Astrocyte (in vitro differentiated cells and primary cell): Measurements from ENCODE around the gene USP36. TPM values are rescaled to one million over a fixed set of nuclear protein-coding genes. Genes with fewer than 3 reads are reported as not detected.

Experiments used
- DNase-seq: peaks from one replicate; pipeline ENCODE4 v3.0.0-alpha.2; 2010; ENCODE audit warnings: low read depth
- FAIRE-seq: peaks from 2 replicates; lab custom pipeline; 2011; peaks lifted over from hg19 to GRCh38; lab: Jason Lieb, UNC
- H2AFZ ChIP-seq: 2 replicates; pipeline ENCODE4 v1.6.0; 2012; ENCODE audit warnings: low read depth, low read length, inconsistent platforms
- H3K27ac ChIP-seq: 2 replicates; pipeline ENCODE4 v1.5.1; 2011; ENCODE audit warnings: low read depth, low read length, inconsistent platforms
- H3K27me3 ChIP-seq: 2 replicates; pipeline ENCODE4 v1.6.0; 2011; ENCODE audit warnings: low read length, inconsistent platforms; ENCODE audit not compliant: insufficient read depth
- H3K36me3 ChIP-seq: 2 replicates; pipeline ENCODE4 v1.5.1; 2011; ENCODE audit warnings: low read length, inconsistent platforms; ENCODE audit not compliant: insufficient read depth
- H3K4me1 ChIP-seq: 2 replicates; pipeline ENCODE4 v1.5.1; 2011; ENCODE audit warnings: low read length, inconsistent platforms; ENCODE audit not compliant: insufficient read depth
- H3K4me2 ChIP-seq: 2 replicates; pipeline ENCODE4 v1.6.0; 2012; ENCODE audit warnings: low read length, inconsistent platforms
- H3K4me3 ChIP-seq: 2 replicates; pipeline ENCODE4 v1.5.1; 2011; ENCODE audit warnings: low read depth, mild to moderate bottlenecking, low read length, inconsistent platforms; ENCODE audit not compliant: insufficient read depth
- H3K79me2 ChIP-seq: 2 replicates; pipeline ENCODE4 v1.6.0; 2012; ENCODE audit warnings: mild to moderate bottlenecking, low read length, inconsistent platforms; ENCODE audit not compliant: insufficient read depth
- H3K9ac ChIP-seq: 2 replicates; pipeline ENCODE4 v1.6.0; 2012; ENCODE audit warnings: mild to moderate bottlenecking, low read length, inconsistent platforms
- H3K9me3 ChIP-seq: 2 replicates; pipeline ENCODE4 v1.5.1; 2012; ENCODE audit warnings: low read depth, mild to moderate bottlenecking, low read length, inconsistent platforms; ENCODE audit not compliant: insufficient read depth
- H4K20me1 ChIP-seq: 2 replicates; pipeline ENCODE4 v1.6.0; 2012; ENCODE audit warnings: low read length, inconsistent platforms; ENCODE audit not compliant: insufficient read depth
- H3K27ac Mint-ChIP-seq: one replicate; pipeline ENCODE4 v1.8.0; 2021; ENCODE audit warnings: mild to moderate bottlenecking, mixed read lengths; ENCODE audit not compliant: unreplicated experiment
- H3K27me3 Mint-ChIP-seq: one replicate; pipeline ENCODE4 v1.8.0; 2021; ENCODE audit warnings: low read depth, mixed read lengths; ENCODE audit not compliant: unreplicated experiment
- H3K36me3 Mint-ChIP-seq: one replicate; pipeline ENCODE4 v1.8.0; 2021; ENCODE audit warnings: low read depth, mixed read lengths; ENCODE audit not compliant: unreplicated experiment
- H3K4me1 Mint-ChIP-seq: one replicate; pipeline ENCODE4 v1.8.0; 2021; ENCODE audit warnings: low read depth, mixed read lengths; ENCODE audit not compliant: unreplicated experiment
- H3K4me3 Mint-ChIP-seq: one replicate; pipeline ENCODE4 v1.8.0; 2021; ENCODE audit warnings: mild to moderate bottlenecking, moderate library complexity, mixed read lengths; ENCODE audit not compliant: unreplicated experiment
- H3K9me3 Mint-ChIP-seq: one replicate; pipeline ENCODE4 v1.8.0; 2021; ENCODE audit warnings: mild to moderate bottlenecking, mixed read lengths; ENCODE audit not compliant: unreplicated experiment
- CTCF ChIP-seq: IDR thresholded peaks from 2 replicates; pipeline ENCODE4 v1.5.1; 2011; ENCODE audit warnings: low read depth, mild to moderate bottlenecking, inconsistent platforms, low read length, moderate library complexity; ENCODE audit not compliant: insufficient read depth
- EZH2 ChIP-seq: IDR thresholded peaks from 2 replicates; pipeline ENCODE4 v1.6.1; 2012; ENCODE audit warnings: mild to moderate bottlenecking, low read length, inconsistent platforms; ENCODE audit not compliant: insufficient read depth
- total RNA-seq: library from RNA; stranded (reverse); gene quantifications from 2 replicates; pipeline ENCODE4 v1.2.1, GENCODE V29; 2021

Gene USP36
- total RNA-seq, 1 donor from 2014 or later: 51.0 TPM

DNA sequence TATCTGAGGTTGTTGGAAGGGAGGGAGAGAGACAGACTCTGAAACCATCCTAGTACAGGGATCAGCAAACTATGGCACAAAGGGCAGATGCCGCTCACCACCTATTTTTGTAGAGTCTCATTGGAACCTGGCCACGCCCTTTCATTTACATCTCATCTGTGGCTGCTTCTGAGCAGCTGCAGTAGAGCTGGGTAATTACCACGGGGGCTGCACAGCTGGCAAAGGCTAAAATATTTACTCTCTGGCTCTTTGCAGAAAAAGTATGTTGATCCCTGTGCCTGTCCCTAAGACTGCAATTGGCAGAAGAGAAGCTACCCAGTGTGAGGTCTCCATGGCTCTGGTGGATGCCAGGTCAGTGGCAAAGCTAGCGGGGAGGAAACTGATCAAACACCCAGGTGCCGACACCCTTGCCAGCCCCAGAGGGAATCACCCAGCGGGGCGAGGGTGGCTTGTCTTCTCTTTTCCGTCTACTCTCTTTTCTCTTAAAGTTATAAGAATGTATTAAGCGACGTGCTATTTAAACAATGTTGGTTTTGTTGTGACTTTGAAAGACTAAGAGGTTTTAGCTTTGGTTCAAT is 48.4 kb upstream of the USP36 start:
- H3K27ac ChIP-seq: no peak overlapping the region
- Mint-ChIP-seq H3K9me3 (no peaks in the 10 kb centered on the region), H3K4me1 (peaks cover 14% of the 10 kb centered on the region), H3K36me3 (peaks cover 18% of the 10 kb centered on the region), H3K4me3 (no peak overlapping the region), H3K27ac (no peak overlapping the region), H3K27me3 (no peaks in the 10 kb centered on the region)
- no peaks in the 10 kb centered on the region for H3K36me3 ChIP-seq
- no peak overlapping the region for H3K4me2 ChIP-seq
- H3K9me3 ChIP-seq: no peaks in the 10 kb centered on the region
- peaks cover 17% of the 10 kb centered on the region for H3K4me1 ChIP-seq
- FAIRE-seq (no peak), DNase-seq (no peak)
- no peak overlapping the region for H3K4me3 ChIP-seq
- H3K27me3 ChIP-seq: no peaks in the 10 kb centered on the region
- TF ChIP-seq CTCF: no peak
- no peak for TF ChIP-seq EZH2
- no peak overlapping the region for H2AFZ ChIP-seq
- peaks cover 97% of the 10 kb centered on the region for H3K79me2 ChIP-seq
- H3K9ac ChIP-seq: no peak overlapping the region
- H4K20me1 ChIP-seq: peaks cover 88% of the 10 kb centered on the region

DNA sequence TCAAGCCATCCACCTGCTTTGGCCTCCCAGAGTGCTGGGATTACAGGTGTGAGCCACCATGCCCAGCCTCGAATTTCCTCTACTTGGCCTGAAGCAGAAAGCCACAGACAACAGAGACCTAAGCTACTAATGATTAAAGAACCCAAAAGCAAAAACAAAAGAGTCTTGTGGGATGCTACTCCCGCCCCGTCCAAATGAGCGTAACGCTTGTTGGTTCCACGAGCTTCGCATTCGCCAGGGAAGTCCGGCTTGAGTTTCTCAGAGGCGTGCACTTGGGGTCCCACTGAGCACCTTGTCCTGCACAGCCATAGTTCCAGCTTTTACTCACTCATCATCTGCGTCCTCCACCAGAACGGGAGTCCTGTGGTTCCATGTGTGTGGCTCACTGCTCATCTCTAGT is 46.3 kb upstream of the USP36 start:
- Mint-ChIP-seq H3K9me3 (no peaks in the 10 kb centered on the region), H3K27me3 (no peaks in the 10 kb centered on the region), H3K36me3 (peaks cover 19% of the 10 kb centered on the region), H3K4me1 (peaks cover 23% of the 10 kb centered on the region), H3K4me3 (no peak overlapping the region), H3K27ac (no peak overlapping the region)
- Histone ChIP-seq H3K4me3 (no peak overlapping the region), H3K9me3 (no peaks in the 10 kb centered on the region), H2AFZ (no peak overlapping the region), H4K20me1 (peaks cover 73% of the 10 kb centered on the region), H3K36me3 (no peaks in the 10 kb centered on the region), H3K79me2 (peaks cover 93% of the 10 kb centered on the region), H3K9ac (no peak overlapping the region), H3K27ac (no peak overlapping the region), H3K4me1 (peaks cover 35% of the 10 kb centered on the region), H3K27me3 (no peaks in the 10 kb centered on the region), H3K4me2 (no peak overlapping the region)
- TF ChIP-seq CTCF: no peak
- no peak for TF ChIP-seq EZH2
- FAIRE-seq (no peak), DNase-seq (no peak)

DNA sequence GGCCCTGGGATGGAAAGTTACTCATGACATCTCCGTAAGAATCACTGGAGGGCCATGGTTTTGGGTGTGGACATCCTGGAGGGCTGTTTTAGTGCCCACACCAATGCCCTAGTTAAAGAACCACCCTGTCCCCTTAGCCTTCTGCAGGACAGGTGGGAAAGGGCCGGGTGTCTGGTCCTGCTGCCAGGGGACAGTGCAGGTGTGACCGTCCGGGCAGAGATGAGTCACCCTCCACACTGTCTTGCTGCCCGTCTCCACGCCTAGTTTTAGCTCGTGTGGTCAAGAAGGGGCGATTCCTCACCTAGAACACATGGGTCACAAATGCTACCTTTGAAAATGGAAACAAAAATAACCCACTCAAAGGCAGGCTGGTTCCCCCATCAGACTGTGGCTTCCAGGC is 45.3 kb upstream of the USP36 start:
- Mint-ChIP-seq H3K36me3 (peaks cover 13% of the 10 kb centered on the region), H3K27ac (no peak overlapping the region), H3K27me3 (no peaks in the 10 kb centered on the region), H3K4me3 (no peak overlapping the region), H3K4me1 (peaks cover 24% of the 10 kb centered on the region), H3K9me3 (no peaks in the 10 kb centered on the region)
- H3K27me3 ChIP-seq: no peaks in the 10 kb centered on the region
- no peak overlapping the region for H3K4me3 ChIP-seq
- H3K9ac ChIP-seq: no peak overlapping the region
- H3K36me3 ChIP-seq: no peaks in the 10 kb centered on the region
- DNase-seq (no peak), FAIRE-seq (no peak)
- H4K20me1 ChIP-seq: peaks cover 63% of the 10 kb centered on the region
- H3K79me2 ChIP-seq: peaks cover 92% of the 10 kb centered on the region
- H3K4me2 ChIP-seq: no peak overlapping the region
- TF ChIP-seq EZH2 (no peak), CTCF (no peak)
- H3K27ac ChIP-seq: peak overlapping the region; percentile 1
- H3K9me3 ChIP-seq: no peaks in the 10 kb centered on the region
- H2AFZ ChIP-seq: no peak overlapping the region
- peaks cover 35% of the 10 kb centered on the region for H3K4me1 ChIP-seq
